ENCODE data around the gene HIBADH. TPM values are rescaled to one million over a fixed set of nuclear protein-coding genes. Genes with fewer than 3 reads are reported as not detected.

Gene HIBADH
- total and polyA plus RNA-seq, 10 of the 15 experiments (the other 5 are each of a cell fraction or from before 2014, with no cell fraction given) = 8.7 to 36.1 (median 18.6) TPM

DNA sequence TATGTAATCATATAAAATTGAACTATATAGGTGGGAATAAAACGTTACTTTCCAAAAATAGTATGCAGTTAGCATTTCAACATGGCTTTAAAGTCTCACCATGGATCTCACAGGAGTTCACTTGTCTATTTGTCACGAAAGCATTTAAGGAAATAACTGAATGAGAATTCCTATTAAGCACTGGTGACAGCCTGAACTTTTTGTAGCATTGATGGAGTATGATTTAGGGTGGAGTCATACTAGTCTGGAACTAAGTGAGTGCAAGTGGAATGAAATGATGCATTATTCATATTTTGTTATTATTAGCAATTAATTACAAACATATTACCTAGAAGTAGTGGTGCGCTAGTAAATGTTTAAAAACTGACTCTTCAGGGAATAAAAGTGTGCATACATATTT is 26.0 kb upstream of the HIBADH start:
- intact Hi-C loops (cut with micrococcal nuclease; ENCODE audit: unreplicated experiment) (loop anchor here (2.0 to 5.0 kb wide), 3 partner anchors 86 to 334 kb away; no protein-coding TSS in a partner anchor), in situ Hi-C loops (cut with MboI) (no loop called here)
- ATAC-seq (no peak), DNase-seq (ENCODE audit: low read depth, low spot score) (no peak), FAIRE-seq (no peak)
- Histone ChIP-seq H3K27me3 (replicated peaks in 1 of 2; ENCODE audit: control insufficient read depth in 2 of 2, insufficient read depth in 2 of 2, low read length in 1 of 2) (no peaks in the 10 kb centered on the region), H3K9me3 (replicated peaks; ENCODE audit: control insufficient read depth, insufficient read depth, low read length) (no peaks in the 10 kb centered on the region), H3K27ac (ENCODE audit: control insufficient read depth, insufficient read depth) (no peak overlapping the region), H3K79me2 (ENCODE audit: control insufficient read depth, insufficient read depth, low read length) (no peaks in the 10 kb centered on the region), H3K4me1 (ENCODE audit: control insufficient read depth, insufficient read depth, low read length) (no peaks in the 10 kb centered on the region), H3K4me2 (ENCODE audit: control insufficient read depth, insufficient read depth) (no peak overlapping the region), H3K36me3 (ENCODE audit: control insufficient read depth in 2 of 2, insufficient read depth in 2 of 2, low read length in 1 of 2) (no peaks in the 10 kb centered on the region), H3K4me3 (no peak overlapping the region), H2AFZ (ENCODE audit: control insufficient read depth, low read depth, low read length) (no peak overlapping the region), H4K20me1 (ENCODE audit: control insufficient read depth, insufficient read depth) (no peaks in the 10 kb centered on the region), H3K9ac (ENCODE audit: control insufficient read depth, insufficient read depth, low read length) (no peak overlapping the region)
- BruUV-seq (replicated peaks) = no TSS peak
- RAD21 ChIA-PET (ENCODE audit: unreplicated experiment) = no interaction called here
- WGBS (ENCODE audit: insufficient coverage, insufficient replicate concordance, low lambda C conversion rate, missing lambda C conversion rate) = 54% methylated on average over 3 of the region's 3 CpGs
- CTCF ChIA-PET = interaction anchor here (0.6 to 3.3 kb wide), 5 partner anchors 86 to 389 kb away, joined by 3 to 20 read pairs (median 3); no protein-coding TSS in a partner anchor
- TF ChIP-seq RB1 (IDR thresholded peaks at IDR 0.05; ENCODE audit: borderline replicate concordance) (no peak), SIX5 (IDR thresholded peaks at IDR 0.05; ENCODE audit: low read depth, low read length, severe bottlenecking) (no peak), RAD51 (IDR thresholded peaks at IDR 0.05) (no peak), CEBPB (IDR thresholded peaks at IDR 0.05; ENCODE audit: borderline replicate concordance in 1 of 2, low read depth in 2 of 2, low read length in 2 of 2) (no peak)
- POLR2A ChIA-PET = no interaction called here
- SMC1A ChIA-PET (ENCODE audit: uncharacterized antibody, unreplicated experiment) = interaction anchor here (0.6 to 4.1 kb wide), 5 partner anchors 9 to 232 kb away, joined by 3 to 17 read pairs (median 4); no protein-coding TSS in a partner anchor

DNA sequence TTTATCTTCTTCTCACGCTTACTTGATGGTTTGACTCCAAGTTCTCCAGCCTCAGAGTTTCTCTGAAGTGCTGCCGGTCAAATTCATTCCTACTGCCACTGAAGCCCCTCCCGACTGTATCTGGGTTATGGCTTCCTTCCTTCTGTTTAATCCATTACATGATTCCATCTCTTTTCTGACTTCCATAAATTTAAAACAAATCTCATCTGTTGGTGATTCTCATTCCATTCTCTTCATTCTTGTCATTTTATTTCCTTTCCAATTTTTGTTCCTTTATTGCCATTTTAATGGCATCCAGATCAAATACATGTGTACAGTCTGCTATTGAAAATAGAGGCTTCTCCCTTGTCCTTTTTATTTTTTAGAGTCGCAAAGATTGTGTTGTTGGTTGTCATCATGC is 25.4 kb upstream of the HIBADH start:
- ChIA-PET CTCF (interaction anchor here (1.0 to 3.3 kb wide), 2 partner anchors 94 to 232 kb away, joined by 3 to 19 read pairs; no protein-coding TSS in a partner anchor), POLR2A (no interaction called here), RAD21 (ENCODE audit: unreplicated experiment) (no interaction called here), SMC1A (ENCODE audit: uncharacterized antibody, unreplicated experiment) (interaction anchor here (4.1 kb wide), 1 partner anchor 86 kb away, joined by 17 read pairs; no protein-coding TSS in a partner anchor)
- ATAC-seq (no peak), DNase-seq (ENCODE audit: low read depth, low spot score) (no peak), FAIRE-seq (no peak)
- H3K27ac ChIP-seq (ENCODE audit: control insufficient read depth, insufficient read depth) = no peak overlapping the region
- in situ Hi-C loops (cut with MboI) = no loop called here
- WGBS (ENCODE audit: insufficient coverage, insufficient replicate concordance, low lambda C conversion rate, missing lambda C conversion rate) = 63% methylated on average over 4 of the region's 4 CpGs
- no peaks in the 10 kb centered on the region for H4K20me1 ChIP-seq (ENCODE audit: control insufficient read depth, insufficient read depth)
- intact Hi-C loops (cut with micrococcal nuclease; ENCODE audit: unreplicated experiment) = loop anchor here (2.0 to 5.0 kb wide), 3 partner anchors 87 to 334 kb away; no protein-coding TSS in a partner anchor
- no peak overlapping the region for H2AFZ ChIP-seq (ENCODE audit: control insufficient read depth, low read depth, low read length)
- no peak for TF ChIP-seq FOS (IDR thresholded peaks at IDR 0.05; ENCODE audit: borderline replicate concordance, extremely low read depth, insufficient read length)
- TF ChIP-seq, protein P1, sequence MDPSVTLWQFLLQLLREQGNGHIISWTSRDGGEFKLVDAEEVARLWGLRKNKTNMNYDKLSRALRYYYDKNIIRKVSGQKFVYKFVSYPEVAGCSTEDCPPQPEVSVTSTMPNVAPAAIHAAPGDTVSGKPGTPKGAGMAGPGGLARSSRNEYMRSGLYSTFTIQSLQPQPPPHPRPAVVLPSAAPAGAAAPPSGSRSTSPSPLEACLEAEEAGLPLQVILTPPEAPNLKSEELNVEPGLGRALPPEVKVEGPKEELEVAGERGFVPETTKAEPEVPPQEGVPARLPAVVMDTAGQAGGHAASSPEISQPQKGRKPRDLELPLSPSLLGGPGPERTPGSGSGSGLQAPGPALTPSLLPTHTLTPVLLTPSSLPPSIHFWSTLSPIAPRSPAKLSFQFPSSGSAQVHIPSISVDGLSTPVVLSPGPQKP (IDR thresholded peaks at IDR 0.05; ENCODE audit: low read depth, low read length) = no peak
- TF ChIP-seq YY1 (IDR thresholded peaks at IDR 0.05; ENCODE audit: low read depth, low read length) = no peak
- TF ChIP-seq GABPA (IDR thresholded peaks at IDR 0.05; ENCODE audit: low read depth) = no peak
- H3K27me3 ChIP-seq (replicated peaks in 1 of 2; ENCODE audit: control insufficient read depth in 2 of 2, insufficient read depth in 2 of 2, low read length in 1 of 2) = no peaks in the 10 kb centered on the region
- H3K4me1 ChIP-seq (ENCODE audit: control insufficient read depth, insufficient read depth, low read length) = no peaks in the 10 kb centered on the region
- no peaks in the 10 kb centered on the region for H3K79me2 ChIP-seq (ENCODE audit: control insufficient read depth, insufficient read depth, low read length)
- H3K4me2 ChIP-seq (ENCODE audit: control insufficient read depth, insufficient read depth) = no peak overlapping the region
- BruUV-seq (replicated peaks) = no TSS peak
- no peak overlapping the region for H3K9ac ChIP-seq (ENCODE audit: control insufficient read depth, insufficient read depth, low read length)
- H3K9me3 ChIP-seq (replicated peaks; ENCODE audit: control insufficient read depth, insufficient read depth, low read length) = no peaks in the 10 kb centered on the region
- H3K36me3 ChIP-seq (ENCODE audit: control insufficient read depth in 2 of 2, insufficient read depth in 2 of 2, low read length in 1 of 2) = no peaks in the 10 kb centered on the region
- no peak overlapping the region for H3K4me3 ChIP-seq
